DMS53 treated with DMSO at 0.1 percent for 48 hours (cell line): ENCODE measurements around the gene TGFBR3L.
A peak's percentile ranks its signal among the peaks of the same experiment; 100 is the strongest.
"Not testable (repeated sequence)": the region's sequence is repeated elsewhere in the genome, so short reads cannot be mapped to it uniquely, and the experiment has no call there.

Experiments
- DNase-seq: peaks from one replicate; lab custom pipeline; 2025; ENCODE audit not compliant: unreplicated experiment; lab: John Stamatoyannopoulos, UW

TGFBR3L gene

GRCh38 chr19:7879111-7879807, 35.4 kb upstream of the TGFBR3L start:
- no peak for DNase-seq

- no peak for DNase-seq
These were observed 34.8 kb upstream of the TGFBR3L start for GRCh38 chr19:7879836-7880235.

GRCh38 chr19:7881910-7882309, 32.7 kb upstream of the TGFBR3L start:
- DNase-seq: no peak

- peak; percentile 26 for DNase-seq
These were observed 31.5 kb upstream of the TGFBR3L start for GRCh38 chr19:7883105-7883504.

GRCh38 chr19:7883796-7884570, 30.6 kb upstream of the TGFBR3L start:
- no peak for DNase-seq

GRCh38 chr19:7885818-7886217, 28.8 kb upstream of the TGFBR3L start:
- no peak for DNase-seq

GRCh38 chr19:7887408-7888144, 27.1 kb upstream of the TGFBR3L start:
- no peak for DNase-seq

- DNase-seq: peak; percentile 11
These were observed 26.3 kb upstream of the TGFBR3L start, which contains the start of gene LRRC8E for GRCh38 chr19:7888145-7888825. Gene LRRC8E (plus strand): TSS chr19:7888510. CDS start chr19:7895604, 7,094 bp downstream.

- no peak for DNase-seq
These were observed 25.8 kb upstream of the TGFBR3L start for GRCh38 chr19:7888826-7889217.

GRCh38 chr19:7893362-7894101, 21.1 kb upstream of the TGFBR3L start:
- DNase-seq: not testable (repeated sequence)

GRCh38 chr19:7894612-7895309, 19.9 kb upstream of the TGFBR3L start:
- no peak for DNase-seq

GRCh38 chr19:7895565-7895964, 19.1 kb upstream of the TGFBR3L start:
- DNase-seq: no peak

- no peak for DNase-seq
These were observed 17.3 kb upstream of the TGFBR3L start for GRCh38 chr19:7897292-7897691.

- DNase-seq: no peak
These were observed 15.7 kb upstream of the TGFBR3L start for GRCh38 chr19:7898967-7899366.

GRCh38 chr19:7899751-7900378, 14.8 kb upstream of the TGFBR3L start:
- DNase-seq: no peak

- DNase-seq: no peak
These were observed 14.2 kb upstream of the TGFBR3L start for GRCh38 chr19:7900401-7900870.

- no peak for DNase-seq
These were observed 13.7 kb upstream of the TGFBR3L start for GRCh38 chr19:7900931-7901330.

- no peak for DNase-seq
These were observed 13.3 kb upstream of the TGFBR3L start for GRCh38 chr19:7901337-7901736.

GRCh38 chr19:7902796-7903243, 11.8 kb upstream of the TGFBR3L start:
- no peak for DNase-seq
